Activated naive CD4-positive, alpha-beta T cell treated with anti-CD3 and anti-CD28 coated beads, Interleukin-2, amount 10 ng/mL, durations not matched to agents 7 days and 5 days (primary cell): ENCODE measurements around the gene SBK2.

ENCODE experiments used
- CTCF ChIA-PET: fragments of 350-600 bp; sonication (Branson Sonifier 250); formaldehyde crosslinking; loops from one replicate; lab custom pipeline; 2021; ENCODE audit warnings: antibody characterized with exemption; lab: Charles Lee
- DNase-seq: peaks from one replicate; pipeline ENCODE4 v3.0.0-alpha.2; 2020
- H3K27ac Mint-ChIP-seq: one replicate; pipeline ENCODE4 v1.8.0; 2021; ENCODE audit warnings: mild to moderate bottlenecking, moderate library complexity, mixed read lengths
- H3K27me3 Mint-ChIP-seq: one replicate; pipeline ENCODE4 v1.8.0; 2021; ENCODE audit warnings: mild to moderate bottlenecking, mixed read lengths
- H3K36me3 Mint-ChIP-seq: one replicate; pipeline ENCODE4 v1.8.0; 2021; ENCODE audit warnings: mixed read lengths
- H3K4me1 Mint-ChIP-seq: one replicate; pipeline ENCODE4 v1.8.0; 2021; ENCODE audit warnings: mixed read lengths
- H3K4me3 Mint-ChIP-seq: one replicate; pipeline ENCODE4 v1.8.0; 2021; ENCODE audit warnings: mild to moderate bottlenecking, moderate library complexity, mixed read lengths
- H3K9me3 Mint-ChIP-seq: one replicate; pipeline ENCODE4 v1.8.0; 2021; ENCODE audit warnings: mixed read lengths

The SBK2 gene

GRCh38 chr19:55494172-55494761 lies 42.7 kb downstream of the SBK2 start:
- peaks cover 67% of the 10 kb centered on the region for H3K27me3 Mint-ChIP-seq
- no peaks in the 10 kb centered on the region for H3K9me3 Mint-ChIP-seq
- no peak for DNase-seq
- CTCF ChIA-PET, result interaction anchor here (1.8 kb wide), 1 partner anchor 10 kb away, joined by 11 read pairs; no protein-coding TSS in a partner anchor
- H3K4me3 Mint-ChIP-seq, result no peak overlapping the region
- H3K36me3 Mint-ChIP-seq, result no peaks in the 10 kb centered on the region
- no peaks in the 10 kb centered on the region for H3K4me1 Mint-ChIP-seq
- no peak overlapping the region for H3K27ac Mint-ChIP-seq

- H3K27ac Mint-ChIP-seq, result no peak overlapping the region
Measured at GRCh38 chr19:55493645-55494171, 43.2 kb downstream of the SBK2 start.

GRCh38 chr19:55493052-55493644 lies 43.8 kb downstream of the SBK2 start:
- Mint-ChIP-seq H3K36me3 (no peaks in the 10 kb centered on the region), H3K4me1 (no peaks in the 10 kb centered on the region), H3K9me3 (no peaks in the 10 kb centered on the region), H3K4me3 (no peak overlapping the region), H3K27me3 (peaks cover 75% of the 10 kb centered on the region), H3K27ac (no peak overlapping the region)
- no peak for DNase-seq
- CTCF ChIA-PET, result interaction anchor here (3.2 kb wide), 1 partner anchor 11 kb away, joined by 12 read pairs; no protein-coding TSS in a partner anchor

More at GRCh38 chr19:55493645-55494171, 43.2 kb downstream of the SBK2 start:
- Mint-ChIP-seq H3K27me3 (peaks cover 71% of the 10 kb centered on the region), H3K9me3 (no peaks in the 10 kb centered on the region), H3K4me3 (no peak overlapping the region), H3K4me1 (no peaks in the 10 kb centered on the region), H3K36me3 (no peaks in the 10 kb centered on the region)
- DNase-seq, result no peak
- CTCF ChIA-PET, result no interaction called here

- CTCF ChIA-PET, result interaction anchor here (0.9 to 3.2 kb wide), 2 partner anchors 12 to 31 kb away, joined by 3 to 12 read pairs; no protein-coding TSS in a partner anchor
- Mint-ChIP-seq H3K27me3 (peaks cover 75% of the 10 kb centered on the region), H3K4me3 (no peak overlapping the region), H3K36me3 (no peaks in the 10 kb centered on the region), H3K27ac (no peak overlapping the region), H3K4me1 (no peaks in the 10 kb centered on the region), H3K9me3 (no peaks in the 10 kb centered on the region)
- DNase-seq, result no peak
Measured at GRCh38 chr19:55492362-55492944, 44.5 kb downstream of the SBK2 start.

GRCh38 chr19:55491546-55492360 lies 45.2 kb downstream of the SBK2 start:
- no peak for DNase-seq
- no peaks in the 10 kb centered on the region for H3K9me3 Mint-ChIP-seq
- H3K27me3 Mint-ChIP-seq, result peaks cover 79% of the 10 kb centered on the region
- no peak overlapping the region for H3K27ac Mint-ChIP-seq
- H3K4me3 Mint-ChIP-seq, result no peak overlapping the region
- H3K36me3 Mint-ChIP-seq, result no peaks in the 10 kb centered on the region
- CTCF ChIA-PET, result interaction anchor here (0.9 to 3.2 kb wide), 2 partner anchors 12 to 30 kb away, joined by 3 to 12 read pairs; no protein-coding TSS in a partner anchor
- no peaks in the 10 kb centered on the region for H3K4me1 Mint-ChIP-seq

- Mint-ChIP-seq H3K27ac (no peak overlapping the region), H3K4me1 (peaks cover 4% of the 10 kb centered on the region), H3K9me3 (no peaks in the 10 kb centered on the region), H3K4me3 (no peak overlapping the region), H3K36me3 (no peaks in the 10 kb centered on the region), H3K27me3 (peaks cover 72% of the 10 kb centered on the region)
- no peak for DNase-seq
- CTCF ChIA-PET, result interaction anchor here (3.2 kb wide), 1 partner anchor 13 kb away, joined by 12 read pairs; no protein-coding TSS in a partner anchor
Measured at GRCh38 chr19:55490478-55491432, 46.2 kb downstream of the SBK2 start.

GRCh38 chr19:55489711-55490477 lies 47.0 kb downstream of the SBK2 start:
- CTCF ChIA-PET, result interaction anchor here (0.9 to 3.2 kb wide), 2 partner anchors 14 kb away, joined by 5 to 12 read pairs; no protein-coding TSS in a partner anchor
- H3K4me3 Mint-ChIP-seq, result no peak overlapping the region
- no peaks in the 10 kb centered on the region for H3K9me3 Mint-ChIP-seq
- H3K4me1 Mint-ChIP-seq, result peaks cover 5% of the 10 kb centered on the region
- H3K36me3 Mint-ChIP-seq, result no peaks in the 10 kb centered on the region
- H3K27me3 Mint-ChIP-seq, result peaks cover 71% of the 10 kb centered on the region
- DNase-seq, result no peak
- no peak overlapping the region for H3K27ac Mint-ChIP-seq

- Mint-ChIP-seq H3K4me3 (no peak overlapping the region), H3K9me3 (no peaks in the 10 kb centered on the region), H3K36me3 (no peaks in the 10 kb centered on the region), H3K27ac (no peak overlapping the region), H3K4me1 (peaks cover 8% of the 10 kb centered on the region), H3K27me3 (peaks cover 64% of the 10 kb centered on the region)
- CTCF ChIA-PET, result interaction anchor here (0.9 kb wide), 1 partner anchor 15 kb away, joined by 5 read pairs; no protein-coding TSS in a partner anchor
- DNase-seq, result no peak
Measured at GRCh38 chr19:55488986-55489710, 47.8 kb downstream of the SBK2 start.

- H3K27me3 Mint-ChIP-seq, result peaks cover 58% of the 10 kb centered on the region
- no peak for DNase-seq
Measured at GRCh38 chr19:55487924-55488687, 48.8 kb downstream of the SBK2 start, which contains the start of gene SSC5D. Gene SSC5D (plus strand): TSS chr19:55488436. CDS start chr19:55488590, 154 bp downstream.

GRCh38 chr19:55486971-55487923 lies 49.7 kb downstream of the SBK2 start:
- DNase-seq, result no peak
- Mint-ChIP-seq H3K9me3 (no peaks in the 10 kb centered on the region), H3K36me3 (no peaks in the 10 kb centered on the region), H3K27me3 (peaks cover 51% of the 10 kb centered on the region), H3K4me3 (peak overlapping the region; percentile 12), H3K4me1 (peaks cover 9% of the 10 kb centered on the region), H3K27ac (peak overlapping the region; percentile 71)
- CTCF ChIA-PET, result interaction anchor here (1.4 to 4.1 kb wide), 2 partner anchors 17 to 20 kb away, joined by 5 to 23 read pairs; no protein-coding TSS in a partner anchor

More at GRCh38 chr19:55487924-55488687, 48.8 kb downstream of the SBK2 start, which contains the start of gene SSC5D:
- Mint-ChIP-seq H3K9me3 (no peaks in the 10 kb centered on the region), H3K4me3 (no peak within 1 kb of the TSS), H3K4me1 (peaks cover 9% of the 10 kb centered on the region), H3K36me3 (no peaks in the 10 kb centered on the region), H3K27ac (peak within 1 kb of the TSS; percentile 71)
- CTCF ChIA-PET, result interaction anchor here (1.4 kb wide), 1 partner anchor 20 kb away, joined by 5 read pairs; no protein-coding TSS in a partner anchor
